Measurements from ENCODE around the gene FBF1. TPM values are rescaled to one million over a fixed set of nuclear protein-coding genes. Genes with fewer than 3 reads are reported as not detected.
A peak's percentile ranks its signal among the peaks of the same experiment; 100 is the strongest.

The FBF1 gene
- total RNA-seq, 4 donors from 2014 or later: 7.2 to 47.0 (median 25.0) TPM

GRCh38 chr17:75981019-75981615 lies 40.3 kb upstream of the FBF1 start:
- Histone ChIP-seq H3K27ac (no peak overlapping the region), H3K9me3 (no peaks in the 10 kb centered on the region), H3K27me3 (no peaks in the 10 kb centered on the region), H3K4me1 (peaks cover 0 to 31% (median 4%) of the 10 kb centered on the region in 4 donors), H3K36me3 (no peaks in the 10 kb centered on the region), H3K4me3 (no peak overlapping the region)
- TF ChIP-seq, protein P1, sequence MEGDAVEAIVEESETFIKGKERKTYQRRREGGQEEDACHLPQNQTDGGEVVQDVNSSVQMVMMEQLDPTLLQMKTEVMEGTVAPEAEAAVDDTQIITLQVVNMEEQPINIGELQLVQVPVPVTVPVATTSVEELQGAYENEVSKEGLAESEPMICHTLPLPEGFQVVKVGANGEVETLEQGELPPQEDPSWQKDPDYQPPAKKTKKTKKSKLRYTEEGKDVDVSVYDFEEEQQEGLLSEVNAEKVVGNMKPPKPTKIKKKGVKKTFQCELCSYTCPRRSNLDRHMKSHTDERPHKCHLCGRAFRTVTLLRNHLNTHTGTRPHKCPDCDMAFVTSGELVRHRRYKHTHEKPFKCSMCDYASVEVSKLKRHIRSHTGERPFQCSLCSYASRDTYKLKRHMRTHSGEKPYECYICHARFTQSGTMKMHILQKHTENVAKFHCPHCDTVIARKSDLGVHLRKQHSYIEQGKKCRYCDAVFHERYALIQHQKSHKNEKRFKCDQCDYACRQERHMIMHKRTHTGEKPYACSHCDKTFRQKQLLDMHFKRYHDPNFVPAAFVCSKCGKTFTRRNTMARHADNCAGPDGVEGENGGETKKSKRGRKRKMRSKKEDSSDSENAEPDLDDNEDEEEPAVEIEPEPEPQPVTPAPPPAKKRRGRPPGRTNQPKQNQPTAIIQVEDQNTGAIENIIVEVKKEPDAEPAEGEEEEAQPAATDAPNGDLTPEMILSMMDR (IDR thresholded peaks at IDR 0.05): no peak
- no peak for TF ChIP-seq POLR2A (IDR thresholded peaks at IDR 0.05)
- peak in 1 of 3 donors; percentile 34 for DNase-seq

DNA sequence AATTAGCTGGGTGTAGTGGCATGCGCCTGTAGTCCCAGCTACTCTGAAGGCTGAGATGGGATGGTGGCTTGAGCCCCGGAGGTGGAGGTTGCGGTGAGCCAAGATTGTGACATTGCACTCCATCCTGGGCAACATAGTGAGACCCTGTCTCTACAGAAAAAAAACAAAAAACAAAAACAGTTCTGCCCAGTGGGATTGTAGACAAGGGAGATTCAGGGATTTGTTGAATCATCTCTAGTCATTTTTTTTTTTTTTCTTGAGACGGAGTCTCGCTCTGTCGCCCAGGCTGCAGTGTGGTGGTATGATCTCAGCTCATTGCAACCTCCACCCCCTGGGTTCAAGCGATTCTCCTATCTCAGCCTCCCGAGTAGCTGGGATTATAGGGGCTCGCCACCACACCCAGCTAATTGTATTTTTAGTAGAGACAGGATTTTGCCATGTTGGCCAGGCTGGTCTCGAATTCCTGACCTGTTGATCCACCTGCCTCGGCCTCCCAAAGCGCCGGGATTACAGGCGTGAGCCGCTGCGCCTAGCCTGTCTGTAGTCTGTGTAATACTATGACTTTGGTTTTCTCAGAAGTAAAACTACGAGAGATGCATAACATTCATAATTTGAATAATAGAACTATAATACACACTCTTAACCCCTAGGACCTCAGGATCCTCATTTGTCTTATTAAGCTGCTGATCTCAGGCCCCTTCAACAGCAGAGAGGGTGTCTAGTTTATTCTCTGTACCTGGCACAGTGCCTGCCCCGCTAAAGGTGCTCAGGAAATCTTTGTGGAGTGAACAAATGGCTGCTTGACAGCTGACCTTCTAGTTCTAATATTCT lies 39.6 kb upstream of the FBF1 start:
- peaks cover 0 to 36% (median 4%) of the 10 kb centered on the region in 4 donors for H3K4me1 ChIP-seq
- H3K36me3 ChIP-seq: no peaks in the 10 kb centered on the region
- TF ChIP-seq, protein P1 (IDR thresholded peaks at IDR 0.05): no peak
- TF ChIP-seq POLR2A (IDR thresholded peaks at IDR 0.05): no peak
- no peaks in the 10 kb centered on the region for H3K27me3 ChIP-seq
- peak in 1 of 3 donors; percentile 42 for DNase-seq
- H3K9me3 ChIP-seq: no peaks in the 10 kb centered on the region
- peak overlapping the region; percentile 70 to 96 (median 78) for H3K4me3 ChIP-seq
- H3K27ac ChIP-seq: peak overlapping the region; percentile 96 to 99 (median 98)

DNA sequence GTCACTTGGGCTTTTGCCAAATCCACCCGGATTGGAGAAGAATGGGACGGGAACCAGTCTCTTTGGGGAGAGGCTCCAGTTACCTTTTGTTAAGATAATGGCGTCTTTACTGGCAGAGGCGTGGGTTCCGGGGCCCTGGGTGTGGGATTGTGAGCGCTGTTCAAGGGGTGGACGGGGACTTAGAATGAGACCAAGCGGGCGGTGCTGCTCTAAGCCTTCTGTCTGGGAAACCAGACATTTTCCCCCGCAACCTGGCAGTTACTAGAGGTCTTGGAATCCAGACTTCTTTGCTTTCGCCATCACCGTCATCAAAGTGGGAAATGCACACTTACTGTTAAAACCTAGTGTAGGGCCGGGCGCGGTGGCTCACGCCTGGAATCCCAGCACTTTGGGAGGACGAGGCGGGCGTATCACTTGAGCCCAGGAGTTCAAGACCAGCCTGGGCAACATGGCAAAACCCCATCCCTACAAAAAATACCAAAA lies 38.9 kb upstream of the FBF1 start:
- Histone ChIP-seq H3K9me3 (no peaks in the 10 kb centered on the region), H3K27me3 (no peaks in the 10 kb centered on the region), H3K4me3 (peak overlapping the region; percentile 70 to 96 (median 78)), H3K27ac (peak overlapping the region; percentile 96 to 99 (median 98)), H3K36me3 (no peaks in the 10 kb centered on the region), H3K4me1 (peaks cover 0 to 40% (median 4%) of the 10 kb centered on the region in 4 donors)
- TF ChIP-seq, protein P1 (IDR thresholded peaks at IDR 0.05): no peak
- TF ChIP-seq POLR2A (IDR thresholded peaks at IDR 0.05): no peak
- no peak for DNase-seq

DNA sequence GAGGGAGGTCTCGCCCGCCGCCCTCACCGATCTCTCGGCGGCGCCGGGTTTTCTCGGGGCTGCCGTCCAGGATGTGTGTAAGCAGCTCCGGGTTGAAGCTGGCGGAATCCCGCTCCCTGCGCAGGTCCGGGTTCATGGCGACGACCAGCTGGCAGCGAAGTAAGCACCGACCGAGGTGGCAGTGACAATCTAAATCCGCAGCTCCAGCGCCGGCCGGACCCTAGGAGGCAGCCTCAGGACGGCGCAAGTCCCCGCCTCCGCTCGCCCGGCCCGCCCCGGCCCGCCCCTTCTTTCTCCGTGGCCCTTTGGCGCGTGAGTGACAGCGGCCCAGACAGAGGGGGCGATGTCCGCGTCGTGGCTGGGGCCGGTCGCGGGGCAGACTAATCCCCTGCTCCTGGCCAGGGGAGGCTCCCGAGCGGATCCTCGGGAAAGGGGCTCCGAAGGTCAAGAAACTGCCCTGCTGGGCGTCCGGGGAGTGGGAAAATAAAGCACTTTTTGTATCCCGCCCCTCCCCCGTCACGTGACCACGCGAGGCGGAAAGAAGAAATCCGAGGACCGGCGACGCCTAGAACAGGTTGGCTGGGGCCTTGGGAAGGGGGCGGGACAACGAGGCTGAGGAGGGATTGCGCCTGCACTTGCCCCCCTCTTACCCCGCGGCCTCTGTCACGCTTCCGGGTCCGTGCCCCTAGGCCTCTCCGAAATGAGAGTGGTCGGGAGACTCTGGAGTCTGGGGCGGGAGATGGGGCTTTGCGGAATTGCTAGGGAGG lies 38.3 kb upstream of the FBF1 start, which contains the start of the genes ACOX1 and TEN1:
Gene ACOX1 (minus strand): TSS at position 229 of the 767 bp plus-strand sequence. CDS start 93 bp downstream, at position 136.
Gene TEN1 (plus strand): TSS at position 303 of the 767 bp plus-strand sequence. CDS start 6,953 bp downstream, outside the sequence.
- peak; percentile 95 to 97 for TF ChIP-seq POLR2A (IDR thresholded peaks at IDR 0.05)
- TF ChIP-seq, protein P1 (IDR thresholded peaks at IDR 0.05): peak; percentile 30 to 60 (median 46)
- Histone ChIP-seq H3K27me3 (no peaks in the 10 kb centered on the region), H3K36me3 (no peaks in the 10 kb centered on the region), H3K27ac (peak within 1 kb of the TSS; percentile 96 to 99 (median 98)), H3K9me3 (no peaks in the 10 kb centered on the region), H3K4me3 (peak within 1 kb of the TSS; percentile 70 to 96 (median 78)), H3K4me1 (peaks cover 0 to 45% (median 4%) of the 10 kb centered on the region in 4 donors)
- peak; percentile 97 to 99 (median 98) for DNase-seq
